ENCODE results near the gene SH3BP5. TPM values are rescaled to one million over a fixed set of nuclear protein-coding genes. Genes with fewer than 3 reads are reported as not detected.
A peak's percentile ranks its signal among the peaks of the same experiment; 100 is the strongest.

Gene SH3BP5
- total RNA-seq, 1 experiment from 2014 or later, result 13.9 TPM

GRCh38 chr3:15284121-15284889 lies 48.1 kb downstream of the SH3BP5 start:
- no peak overlapping the region for H3K9ac ChIP-seq (ENCODE audit: low read length)
- no peaks in the 10 kb centered on the region for H3K9me2 ChIP-seq (ENCODE audit: insufficient read depth)
- ATAC-seq, result peak; percentile 44; the same call in 1 of the 2 replicates
- BruUV-seq (replicated peaks), result no TSS peak
- ChIA-PET POLR2A (no interaction called here), CTCF (interaction anchor here (0.7 to 1.5 kb wide), 3 partner anchors 15 to 19 kb away, joined by 3 to 6 read pairs (median 3); no protein-coding TSS in a partner anchor), RAD21 (ENCODE audit: low non-redundant PET in 1 of 2, low total read pairs in 2 of 2, uncharacterized antibody in 2 of 2, unreplicated experiment in 2 of 2) (no interaction called here)
- no peaks in the 10 kb centered on the region for H3K27me3 ChIP-seq (ENCODE audit: insufficient read depth, low read length)
- H4K20me1 ChIP-seq (ENCODE audit: insufficient read depth), result no peaks in the 10 kb centered on the region
- no peak overlapping the region for H3K4me3 ChIP-seq (replicated peaks in 1 of 2; ENCODE audit: low read depth in 1 of 2, low read length in 2 of 2)
- peaks cover 5 to 11% of the 10 kb centered on the region in 2 experiments; a peak in 2 of 4 replicates for H3K4me1 ChIP-seq (ENCODE audit: control insufficient read depth in 1 of 2, insufficient read depth in 2 of 2, low read length in 2 of 2)
- H2AFZ ChIP-seq (ENCODE audit: low read depth, low read length, poor library complexity, severe bottlenecking), result no peak overlapping the region
- no peak overlapping the region for H3K27ac ChIP-seq (ENCODE audit: low read depth, low read length)
- intact Hi-C loops (cut with micrococcal nuclease), result no loop called here
- H3K79me2 ChIP-seq (ENCODE audit: insufficient read depth, low read length), result 0 out of 2 replicates have a peak, but pooled peaks cover 7% of the 10 kb centered on the region
- no peak for DNase-seq (ENCODE audit: low read depth, low spot score)
- H3K4me2 ChIP-seq (ENCODE audit: low read length), result 0 out of 2 replicates have a peak overlapping the region, but pooled peaks have one; percentile 8
- no peak for TF ChIP-seq CTCF (IDR thresholded peaks at IDR 0.05 in 2 of 3, conservative IDR thresholded peaks at IDR 0.05 in 1 of 3; ENCODE audit: borderline replicate concordance in 1 of 3, insufficient read depth in 1 of 3, low read depth in 2 of 3, low read length in 2 of 3)
- no peak for TF ChIP-seq SRF (IDR thresholded peaks at IDR 0.05; ENCODE audit: low read depth)
- no peak for TF ChIP-seq TCF7L2 (IDR thresholded peaks at IDR 0.05; ENCODE audit: borderline replicate concordance, extremely low read depth, insufficient read depth, insufficient read length)
- no peak for TF ChIP-seq CBX3 (IDR thresholded peaks at IDR 0.05; ENCODE audit: low read depth)
- TF ChIP-seq RAD21 (IDR thresholded peaks at IDR 0.05; ENCODE audit: low read depth), result no peak
- TF ChIP-seq ATF3 (IDR thresholded peaks at IDR 0.05), result no peak
- no peak for TF ChIP-seq SP1 (IDR thresholded peaks at IDR 0.05; ENCODE audit: low read depth)
- TF ChIP-seq EGR1 (IDR thresholded peaks at IDR 0.05; ENCODE audit: low read depth), result no peak
- no peak for TF ChIP-seq ZNF274 (IDR thresholded peaks at IDR 0.05; ENCODE audit: low read depth, low read length)
- H3K36me3 ChIP-seq (ENCODE audit: control insufficient read depth in 1 of 2, insufficient read depth in 2 of 2, low read length in 2 of 2), result no peaks in the 10 kb centered on the region
- H3K9me3 ChIP-seq (ENCODE audit: control insufficient read depth in 1 of 2, insufficient read depth in 1 of 2, low read depth in 1 of 2, low read length in 2 of 2), result no peaks in the 10 kb centered on the region
